ENCODE measurements around the gene SEZ6.

The SEZ6 gene

DNA sequence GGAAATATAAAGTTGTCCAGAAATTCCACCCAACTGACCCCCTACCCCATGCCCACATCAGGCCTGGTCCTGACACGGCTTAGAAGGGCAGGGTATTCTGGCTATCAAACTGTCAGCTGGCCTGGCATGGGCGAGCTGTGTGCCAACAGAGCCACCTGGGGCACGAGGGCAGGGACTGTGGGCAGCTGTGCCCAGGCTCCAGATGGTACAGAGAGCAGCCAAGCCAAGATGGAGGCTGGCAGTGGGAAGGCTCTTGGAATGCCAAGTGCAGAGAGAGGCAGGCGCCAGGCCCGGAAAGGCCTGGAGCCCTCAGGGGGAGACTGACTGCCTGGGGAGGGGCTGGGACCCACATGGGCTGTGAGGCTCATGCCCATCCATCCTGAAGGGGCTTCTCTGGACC, 30.2 kb downstream of the SEZ6 start:
- DNase-seq (ENCODE audit: low read depth), result no peak

DNA sequence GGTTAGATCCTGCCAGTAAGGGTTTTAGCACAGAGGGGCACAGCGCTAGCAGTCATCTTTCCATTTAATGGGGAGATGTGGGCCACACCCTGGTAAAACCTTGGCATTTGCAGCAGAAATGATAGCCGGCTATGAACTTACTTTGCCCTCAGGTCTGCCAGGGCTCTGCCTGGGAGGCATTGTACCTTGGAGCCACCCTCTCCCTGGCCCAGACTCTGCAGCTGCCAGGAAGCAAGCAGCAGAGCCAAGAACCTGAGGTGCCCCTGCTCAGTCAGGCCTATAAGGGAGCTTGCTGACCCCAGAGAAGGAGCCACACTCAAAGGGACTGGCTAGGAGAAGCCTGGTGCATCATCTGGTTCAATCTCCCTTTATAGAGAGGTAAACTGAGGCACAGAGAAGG, 30.8 kb downstream of the SEZ6 start:
- DNase-seq (ENCODE audit: low read depth), result no peak

DNA sequence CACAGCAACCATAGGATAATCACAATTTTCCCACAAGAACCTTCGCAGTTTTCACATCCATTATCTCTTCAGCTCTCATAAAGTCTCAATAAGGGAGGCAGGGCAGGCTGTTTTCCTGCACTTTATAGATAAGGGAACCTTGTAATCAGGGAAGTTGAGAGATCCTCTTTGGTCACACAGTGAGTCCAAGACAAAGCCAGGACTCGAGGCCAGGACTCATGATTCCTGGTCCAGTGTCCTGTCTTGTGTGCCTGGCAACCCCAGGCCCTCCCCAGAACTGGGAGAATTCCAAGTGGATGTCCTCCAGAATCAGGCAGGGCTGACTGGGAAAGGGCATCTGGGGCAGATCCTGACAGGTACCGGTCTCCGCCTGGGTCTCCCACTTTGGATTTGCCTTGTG, 31.4 kb downstream of the SEZ6 start:
- no peak for DNase-seq (ENCODE audit: low read depth)

DNA sequence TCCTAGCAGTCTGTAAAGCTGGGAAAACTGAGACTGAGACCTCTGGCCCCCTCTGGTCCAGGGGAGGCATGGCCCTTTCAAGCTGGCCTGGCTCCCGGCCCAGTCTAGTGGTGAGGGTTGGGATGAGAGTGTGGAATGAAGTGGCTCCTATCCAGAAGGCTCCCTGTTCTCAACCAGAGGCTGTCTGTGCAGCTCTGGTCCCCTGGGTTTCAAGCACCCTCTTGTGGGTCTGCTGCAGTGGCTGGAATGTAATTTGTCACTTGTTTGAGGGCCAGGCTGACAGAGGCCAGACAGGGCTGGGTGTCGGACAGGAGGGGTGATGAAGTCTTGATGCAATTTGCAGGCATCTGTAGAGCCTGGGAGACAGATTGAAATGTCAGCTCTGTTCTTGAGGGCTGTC, 32.4 kb downstream of the SEZ6 start:
- DNase-seq (ENCODE audit: low read depth), result no peak

DNA sequence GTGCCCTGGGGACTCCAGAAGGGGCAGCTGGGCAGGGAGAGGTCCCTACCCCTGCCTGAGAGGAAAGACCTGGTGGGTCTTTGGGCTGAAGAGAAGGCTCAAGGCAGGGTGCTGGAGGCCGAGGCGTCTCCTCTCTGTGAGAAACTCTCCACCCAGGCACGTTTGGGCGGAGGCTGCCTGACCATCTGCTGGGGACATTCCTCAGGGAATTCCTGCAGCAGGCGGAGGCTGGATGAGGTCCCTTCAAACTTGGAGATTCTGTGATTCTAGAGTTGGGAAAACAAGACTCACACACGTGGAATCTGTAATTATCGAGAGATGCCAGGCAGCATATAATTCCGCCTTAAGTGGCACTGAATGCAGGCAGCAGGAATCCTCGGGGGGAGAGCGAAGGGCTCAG, 33.4 kb downstream of the SEZ6 start:
- DNase-seq (ENCODE audit: low read depth), result no peak

DNA sequence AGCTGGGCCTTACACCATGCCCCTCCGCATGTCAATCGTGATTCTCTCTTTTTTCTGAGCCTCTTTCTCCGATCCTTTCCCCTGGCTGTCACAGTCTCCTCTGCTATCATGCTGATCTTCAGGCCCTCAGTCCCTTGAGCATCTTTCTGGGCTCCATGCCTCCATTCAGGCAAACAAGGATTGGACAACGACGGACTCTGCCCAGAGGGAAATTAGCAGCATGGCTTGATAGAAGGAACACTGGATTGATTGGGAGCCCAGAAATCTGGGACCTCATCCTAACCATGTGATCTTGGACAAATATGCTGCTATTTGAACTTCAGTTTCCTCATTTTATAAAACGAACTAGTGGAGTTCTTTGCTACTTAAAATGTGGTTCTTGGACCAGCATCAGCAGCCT, 35.0 kb downstream of the SEZ6 start:
- DNase-seq (ENCODE audit: low read depth), result no peak

DNA sequence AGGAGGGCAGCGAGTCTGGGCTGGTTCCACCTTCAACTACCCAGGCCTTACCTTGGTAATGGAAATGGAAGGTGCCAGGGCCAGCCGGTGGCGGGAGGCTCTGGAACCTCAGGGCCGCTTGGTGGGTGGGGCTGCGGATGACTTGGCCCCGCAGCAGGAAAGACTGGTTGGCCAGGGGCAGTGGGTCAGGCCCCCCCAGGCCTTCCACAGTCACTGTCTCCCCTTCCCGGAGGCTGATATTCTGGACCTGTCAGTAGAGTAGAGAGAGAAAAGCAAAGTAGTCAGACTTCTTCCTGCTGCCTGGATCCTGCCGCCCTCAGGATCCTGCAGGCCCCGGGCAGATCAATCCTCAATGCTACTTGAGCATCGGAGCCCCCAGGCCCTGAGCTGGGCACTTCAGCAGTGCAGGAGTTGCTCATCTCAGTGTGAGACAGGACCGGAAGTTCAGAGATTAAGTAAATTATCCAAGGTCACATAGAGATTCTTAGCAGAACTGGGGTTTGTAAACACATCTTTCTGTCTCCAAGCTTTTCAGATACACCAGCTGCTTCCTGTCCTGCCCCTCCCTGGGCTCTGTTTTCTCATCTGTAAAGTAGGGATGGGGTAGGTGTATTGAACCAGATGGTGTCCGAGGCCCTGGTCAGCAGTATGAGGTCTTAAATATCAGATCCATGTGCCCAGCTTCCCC, 36.0 kb downstream of the SEZ6 start:
- no peak for DNase-seq (ENCODE audit: low read depth)

DNA sequence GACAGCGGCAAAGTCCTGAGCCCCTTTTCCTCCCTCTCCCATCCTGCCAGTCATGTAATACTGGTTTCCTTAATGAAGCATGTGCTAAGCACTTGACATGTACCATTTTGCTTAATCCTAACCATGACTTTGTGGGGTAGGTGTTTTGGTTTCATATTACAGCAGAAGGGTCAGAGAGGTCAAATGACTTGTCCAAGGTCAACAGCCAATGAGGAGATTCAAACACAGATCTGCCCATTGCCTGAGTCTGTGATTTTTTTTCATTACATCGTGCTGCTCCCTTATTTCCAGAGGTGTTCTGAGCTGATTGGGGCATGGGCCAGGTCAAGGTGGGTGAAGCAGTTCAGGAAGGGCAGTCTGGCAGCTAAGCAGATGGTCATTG, 36.9 kb downstream of the SEZ6 start:
- no peak for DNase-seq (ENCODE audit: low read depth)

DNA sequence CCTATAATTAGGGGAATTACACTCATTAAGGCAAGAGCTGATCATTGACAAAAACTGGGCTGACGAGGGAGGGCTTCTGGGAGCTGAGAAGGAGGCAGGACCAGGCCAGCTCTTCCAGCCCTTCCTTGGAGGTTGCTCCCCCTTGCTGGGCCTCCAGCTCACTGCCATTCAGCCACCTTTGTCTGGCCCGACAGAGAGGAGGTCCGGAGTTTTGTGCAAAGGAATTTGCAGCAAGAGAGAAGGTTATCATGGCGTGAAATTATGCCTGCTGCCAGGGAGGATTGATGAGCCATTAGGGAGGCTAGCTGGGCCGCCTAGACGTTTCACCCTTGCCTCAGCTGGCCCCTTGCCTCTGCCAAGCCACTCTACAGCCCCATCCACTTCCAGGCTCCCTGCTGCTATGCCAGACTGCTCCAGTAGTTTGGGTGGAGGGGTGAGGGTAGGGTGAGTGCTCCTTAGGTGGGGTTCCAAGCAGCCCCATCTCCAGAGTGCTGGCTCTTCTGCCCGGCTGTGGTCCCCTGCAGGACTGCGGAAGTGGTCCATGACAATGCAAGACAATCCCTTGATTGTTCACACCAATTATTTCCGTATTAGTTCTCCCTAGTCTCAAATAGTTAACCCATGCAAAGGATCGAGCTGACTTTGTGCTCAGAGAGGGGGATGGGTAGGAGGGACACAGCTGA, 37.5 kb downstream of the SEZ6 start:
- no peak for DNase-seq (ENCODE audit: low read depth)

DNA sequence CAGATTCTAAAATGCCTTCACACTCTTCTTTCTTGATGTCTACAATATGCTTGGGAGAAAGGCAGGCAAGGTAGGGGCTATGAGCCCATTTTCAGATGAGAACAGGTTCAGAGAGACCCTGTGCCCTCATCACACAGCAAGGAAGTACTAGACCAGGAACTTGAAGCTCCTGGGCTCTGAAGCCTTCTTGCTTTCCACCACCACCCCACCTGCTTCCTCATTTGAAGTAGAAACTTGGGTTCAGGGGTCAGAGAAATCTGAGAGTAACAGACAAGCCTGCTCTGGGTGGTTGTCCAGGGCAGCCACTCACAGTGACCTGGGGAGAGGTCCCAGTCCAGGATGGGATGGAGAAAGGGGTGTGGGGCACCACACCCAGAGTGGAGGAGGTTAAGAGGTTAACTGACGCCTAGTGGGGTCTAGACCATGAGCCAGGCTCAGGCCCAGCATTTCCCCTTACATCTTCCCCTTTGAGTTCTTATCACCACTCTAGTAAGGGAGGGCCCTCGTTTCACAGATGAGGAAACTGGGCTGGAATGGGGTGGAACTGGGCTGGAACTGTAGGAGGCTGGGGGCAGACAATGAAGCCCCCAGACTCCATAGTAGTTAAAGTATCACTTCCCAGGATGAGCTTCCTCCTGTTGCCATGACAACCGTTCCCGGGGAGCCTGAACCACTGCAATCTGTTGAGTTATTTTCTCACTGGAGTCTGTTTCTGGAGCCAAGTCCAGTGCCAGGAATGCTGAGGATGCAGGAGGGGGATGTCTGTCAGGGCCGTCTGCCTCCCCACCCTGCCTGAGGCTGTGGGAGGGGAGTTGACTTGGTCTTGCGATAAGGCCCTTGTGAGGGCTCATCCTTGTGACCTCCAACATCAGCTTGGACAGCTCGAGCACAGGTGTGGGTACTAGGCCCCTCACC, 38.4 kb downstream of the SEZ6 start:
- no peak for DNase-seq (ENCODE audit: low read depth)

DNA sequence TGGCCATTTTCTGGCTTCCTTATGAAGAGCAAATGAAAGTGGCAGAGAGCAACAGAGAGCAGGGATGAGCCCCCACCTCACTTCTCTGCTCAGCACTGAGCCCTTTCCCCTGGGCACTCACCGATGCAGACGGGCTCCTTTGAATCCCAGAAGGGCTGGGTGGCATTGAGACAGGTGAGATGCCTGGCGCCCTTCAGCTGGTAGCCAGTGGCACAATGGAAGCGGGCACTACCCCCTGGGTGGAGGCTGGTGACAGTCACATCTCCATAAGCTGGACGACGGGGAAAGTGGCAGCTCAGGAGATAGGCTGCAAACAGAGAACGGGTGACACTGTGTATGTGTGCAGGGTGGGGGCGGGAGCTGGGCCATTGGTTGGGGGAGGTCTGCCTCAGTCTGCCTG, 42.0 kb downstream of the SEZ6 start:
- DNase-seq (ENCODE audit: low read depth), result no peak

DNA sequence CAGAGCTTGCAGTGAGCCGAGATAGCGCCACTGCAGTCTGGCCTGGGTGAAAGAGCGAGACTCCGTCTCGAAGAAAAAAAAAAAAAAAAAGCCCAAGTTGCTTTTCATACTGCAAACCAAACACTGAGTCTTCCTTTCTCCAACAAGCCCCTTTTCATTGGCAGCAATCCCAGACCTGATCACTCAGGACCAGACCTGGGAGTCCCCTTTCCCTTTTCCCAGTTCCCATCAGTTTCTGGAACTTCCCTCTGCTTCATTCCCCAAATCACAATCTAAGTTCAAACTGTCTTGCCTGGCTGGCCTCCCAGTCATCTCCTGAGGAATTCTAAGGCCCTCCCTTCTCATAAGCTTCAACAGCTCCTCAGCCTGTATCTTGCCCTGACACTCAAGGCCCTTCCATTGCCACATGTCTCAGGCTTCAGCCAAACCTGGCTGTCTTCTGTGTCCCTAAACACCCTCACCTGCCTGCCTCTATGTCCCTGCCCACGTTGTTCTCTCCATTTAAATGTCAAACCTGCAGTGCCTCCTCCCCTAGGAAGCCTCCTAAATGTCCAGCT, 42.7 kb downstream of the SEZ6 start:
- DNase-seq (ENCODE audit: low read depth), result no peak

DNA sequence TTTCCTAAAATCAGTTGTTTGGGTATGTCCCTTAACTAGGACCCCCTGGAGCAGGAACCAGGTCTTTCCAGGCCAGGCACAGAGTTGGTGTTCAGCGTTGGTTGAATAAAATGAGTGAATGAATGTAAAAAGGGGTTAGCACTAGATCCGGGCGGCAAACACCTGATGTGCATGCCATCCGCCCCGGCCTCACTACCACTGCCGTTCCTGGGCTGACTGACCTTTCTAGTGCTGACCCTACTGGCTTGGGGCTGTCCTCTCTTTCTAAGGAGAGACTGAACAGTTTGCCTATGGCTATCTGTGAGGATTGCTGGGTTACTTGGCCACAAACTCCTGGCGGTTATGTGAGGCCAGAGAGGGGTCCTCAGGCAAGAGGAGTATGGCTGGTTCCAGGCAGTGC, 44.4 kb downstream of the SEZ6 start:
- DNase-seq (ENCODE audit: low read depth), result no peak

DNA sequence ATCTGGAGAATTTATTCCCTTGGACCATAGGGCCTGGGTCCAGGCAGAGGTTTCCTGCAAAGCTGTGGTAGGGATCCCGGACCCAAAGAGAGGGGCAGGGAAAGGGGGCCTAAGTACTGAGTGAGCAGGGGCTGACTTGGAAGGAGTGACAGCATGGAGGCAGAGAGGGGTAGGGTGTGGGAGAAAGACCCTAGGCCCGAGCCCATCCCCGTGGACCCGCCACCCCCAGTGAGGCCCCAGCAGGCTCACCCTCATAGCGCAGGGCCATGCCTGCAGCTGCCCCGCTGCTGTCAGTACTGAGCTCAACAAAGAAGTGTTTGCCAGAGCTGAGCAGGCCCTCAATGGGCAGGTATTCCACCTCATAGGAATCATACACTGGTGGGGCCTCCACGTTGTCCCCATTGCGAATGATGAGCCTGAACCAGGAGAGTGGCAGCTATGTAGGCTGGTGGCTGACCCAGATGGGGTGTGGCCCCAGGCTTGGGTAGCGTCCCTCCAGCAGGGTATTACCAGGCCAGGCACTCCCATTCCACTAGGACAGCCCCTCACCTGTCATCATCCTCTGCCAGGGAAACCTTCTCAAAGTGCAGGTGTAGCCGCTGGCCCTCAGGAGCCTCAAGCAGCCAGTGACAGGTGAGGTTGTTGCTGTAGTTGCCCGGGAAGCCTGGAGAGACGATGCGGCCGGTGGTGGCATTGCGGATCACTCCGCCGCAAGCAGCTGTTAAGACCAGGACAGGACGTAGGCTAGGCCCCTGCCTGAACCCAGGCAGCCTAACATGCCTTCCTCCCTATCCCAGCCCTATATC, 45.4 kb downstream of the SEZ6 start:
- DNase-seq (ENCODE audit: low read depth), result no peak

DNA sequence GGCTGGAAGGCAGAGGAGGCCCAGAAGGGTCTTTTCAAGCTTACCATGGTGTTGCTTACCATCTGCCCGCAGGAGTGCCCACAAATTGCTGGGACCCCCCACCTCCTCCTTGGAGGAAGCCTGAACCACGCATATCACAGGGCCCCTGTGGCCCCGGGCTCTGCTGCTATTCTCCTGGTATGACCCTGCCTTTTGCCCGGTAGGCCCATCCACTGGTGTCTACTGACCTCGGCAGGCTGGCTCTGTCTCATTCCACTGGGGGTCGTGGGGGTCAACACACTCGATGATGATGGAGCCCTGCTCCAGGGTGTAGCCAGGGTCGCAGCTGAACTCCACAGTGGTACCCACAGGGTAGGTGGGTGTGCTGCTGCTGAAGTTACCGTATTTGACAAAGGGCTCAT, 46.4 kb downstream of the SEZ6 start:
- DNase-seq (ENCODE audit: low read depth), result no peak

DNA sequence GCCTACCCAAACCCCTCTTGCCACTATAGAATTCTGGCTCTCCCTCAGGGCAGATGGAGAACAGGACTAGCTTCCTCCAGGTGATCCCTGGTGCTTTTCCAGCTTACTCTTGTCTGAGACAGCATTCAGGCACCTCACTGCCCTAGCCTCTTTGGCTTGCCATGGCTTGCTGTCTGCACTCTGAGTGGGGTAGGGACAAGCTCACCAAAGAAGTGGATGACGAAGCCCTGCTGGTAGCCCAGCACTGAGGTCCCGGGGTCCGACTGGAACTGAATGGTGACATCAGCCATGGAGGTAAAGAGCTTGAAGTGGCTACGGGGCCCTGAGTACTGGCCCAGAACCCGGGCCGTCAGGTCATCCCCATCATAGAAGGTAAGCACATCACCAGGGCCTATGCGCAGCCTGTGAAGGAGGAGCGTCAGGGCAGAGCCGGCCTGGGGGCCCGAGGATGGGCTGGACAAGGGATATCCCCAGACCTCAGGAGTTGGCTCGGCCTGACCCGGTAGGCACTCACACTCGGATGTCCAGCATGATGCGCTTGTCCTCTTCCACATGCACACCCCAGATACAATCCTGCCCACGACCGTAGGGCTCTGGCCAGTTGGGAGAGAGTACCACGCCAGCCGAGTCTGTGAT, 46.9 kb downstream of the SEZ6 start:
- DNase-seq (ENCODE audit: low read depth), result no peak

DNA sequence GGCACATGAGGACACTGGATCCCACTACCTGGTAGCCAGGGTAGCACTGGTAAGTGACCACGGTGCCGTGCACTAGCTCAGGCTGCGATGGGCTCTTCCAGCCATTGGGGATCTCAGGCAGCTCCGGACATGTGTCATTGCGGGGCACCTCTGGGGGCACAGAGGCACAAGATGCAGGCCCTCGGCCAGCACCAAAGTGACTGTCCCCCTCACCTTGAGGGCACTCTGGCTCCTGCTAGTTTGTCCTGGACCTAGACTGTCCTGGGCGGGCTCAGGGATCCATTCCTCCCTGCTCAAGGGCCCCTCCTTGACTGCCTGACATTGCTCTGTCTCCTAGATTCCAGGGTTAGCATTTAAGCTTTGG, 47.9 kb downstream of the SEZ6 start:
- DNase-seq (ENCODE audit: low read depth), result no peak

DNA sequence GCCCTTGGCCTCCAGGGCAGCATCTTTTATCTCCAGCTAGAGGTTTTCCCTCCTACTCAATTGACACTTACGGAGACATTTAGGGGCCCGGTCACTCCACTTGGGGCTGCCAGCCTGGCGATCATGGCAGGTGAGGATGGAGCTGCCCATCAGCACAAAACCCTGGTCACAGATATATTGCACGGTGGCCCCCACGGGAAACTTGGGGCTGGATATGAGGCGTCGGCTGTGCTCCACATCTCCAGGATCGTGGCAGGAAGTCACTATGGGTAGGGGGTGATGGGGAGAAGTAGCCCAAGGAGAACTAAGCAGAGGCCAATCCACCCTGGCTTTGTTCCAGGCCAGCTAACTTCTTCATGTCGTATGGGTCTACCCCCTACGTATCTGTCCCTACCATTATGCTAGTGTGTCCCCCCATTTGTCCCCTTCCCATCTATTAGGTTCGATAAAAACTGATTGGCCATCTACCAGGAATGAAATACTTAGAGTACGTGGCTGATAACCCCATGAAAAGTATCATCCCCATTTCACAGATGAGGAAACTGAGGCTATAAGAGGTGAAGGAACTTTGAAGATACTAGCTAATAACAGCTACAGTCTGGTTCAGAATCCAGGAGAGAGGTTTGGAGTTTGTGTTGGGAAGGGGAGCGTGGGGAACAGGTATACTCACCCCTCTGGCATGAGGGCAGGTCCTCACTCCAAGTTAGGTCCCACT, 48.4 kb downstream of the SEZ6 start:
- no peak for DNase-seq (ENCODE audit: low read depth)

DNA sequence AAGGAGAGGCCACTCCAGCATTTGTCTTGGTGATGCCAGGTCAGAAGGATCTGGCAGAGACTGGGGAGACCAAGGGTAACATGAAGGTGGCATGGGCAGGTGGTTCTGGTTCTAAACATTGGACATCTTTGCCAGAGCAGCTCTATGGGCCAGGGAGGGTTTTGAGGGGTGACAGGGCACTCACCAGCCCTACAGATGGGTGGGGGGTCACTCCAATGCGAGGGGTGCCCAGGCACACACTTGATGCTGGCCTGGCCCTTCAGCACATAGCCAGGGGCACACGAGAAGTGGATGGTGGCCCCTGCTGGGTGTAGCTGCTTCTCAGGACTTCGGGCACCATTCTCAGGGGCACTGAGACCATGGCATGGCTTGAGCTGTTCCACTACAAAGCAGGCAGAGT, 49.0 kb downstream of the SEZ6 start:
- DNase-seq (ENCODE audit: low read depth), result no peak

DNA sequence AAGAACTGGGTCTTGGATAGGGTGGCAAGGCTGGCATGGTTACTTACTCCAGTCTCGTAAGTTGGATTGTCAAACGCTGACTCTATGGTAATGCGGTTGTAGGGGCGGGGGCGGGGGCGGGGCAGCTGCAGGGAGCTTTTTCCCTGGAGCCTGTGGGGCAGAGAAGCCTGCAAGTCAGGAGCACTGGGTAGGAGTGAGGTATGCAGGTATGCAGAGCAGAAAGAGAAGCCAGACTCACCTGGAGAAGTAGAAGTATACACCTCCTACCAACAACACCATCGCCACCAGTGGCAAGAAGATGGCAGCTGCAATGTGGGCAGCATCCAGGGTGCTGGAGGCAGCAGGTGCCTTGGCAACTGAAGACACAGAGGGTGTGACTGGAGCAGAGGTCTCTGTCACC, 49.7 kb downstream of the SEZ6 start:
- no peak for DNase-seq (ENCODE audit: low read depth)

DNA sequence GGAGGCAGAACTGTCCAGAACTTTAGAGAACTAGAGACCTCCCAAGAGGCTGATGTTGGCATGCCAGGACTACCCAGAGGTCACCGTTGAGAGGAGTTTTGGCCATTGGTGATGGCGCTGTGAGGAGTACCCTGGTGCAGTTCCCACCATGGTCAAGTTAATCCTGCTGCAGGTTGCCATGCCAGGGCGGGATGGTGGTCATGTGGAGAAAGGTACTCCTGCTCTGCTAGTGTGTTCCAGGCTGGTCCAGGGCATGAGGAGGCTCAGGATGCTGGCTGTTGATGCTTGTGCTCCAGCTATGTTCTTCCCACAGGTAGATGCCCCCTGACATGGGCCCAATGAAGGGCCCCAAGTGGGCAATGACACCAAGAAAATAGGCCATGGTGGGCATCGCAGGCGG, 50.4 kb downstream of the SEZ6 start:
- no peak for DNase-seq (ENCODE audit: low read depth)
